ENCODE results near the gene DCTD.

DCTD gene

GRCh38 chr4:182917182-182918043, at the start of gene DCTD:
TSS of gene DCTD (minus strand) at chr4:182917386. CDS start at chr4:182915568, 1,818 bp downstream.
- peak; percentile 90 for DNase-seq

DNA sequence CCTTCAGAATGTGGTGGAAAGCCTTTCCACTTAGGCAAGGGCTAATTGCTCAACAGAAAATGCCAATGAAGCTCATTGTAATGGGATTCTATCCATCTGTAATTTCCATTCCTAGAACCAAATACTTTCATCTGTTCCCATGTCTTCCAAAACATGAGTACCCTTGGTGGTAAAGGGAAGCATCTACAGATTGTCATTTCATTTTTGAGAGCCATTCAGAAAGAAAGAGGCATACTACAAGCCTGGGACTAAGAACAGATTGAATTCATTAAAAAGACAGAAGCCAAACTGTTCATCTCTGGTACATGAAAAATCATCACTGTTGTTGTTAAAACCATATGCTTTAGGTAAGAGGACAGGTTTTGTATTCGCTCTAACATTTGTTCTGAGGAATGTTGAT, 43.6 kb upstream of the DCTD start:
- DNase-seq = no peak

DNA sequence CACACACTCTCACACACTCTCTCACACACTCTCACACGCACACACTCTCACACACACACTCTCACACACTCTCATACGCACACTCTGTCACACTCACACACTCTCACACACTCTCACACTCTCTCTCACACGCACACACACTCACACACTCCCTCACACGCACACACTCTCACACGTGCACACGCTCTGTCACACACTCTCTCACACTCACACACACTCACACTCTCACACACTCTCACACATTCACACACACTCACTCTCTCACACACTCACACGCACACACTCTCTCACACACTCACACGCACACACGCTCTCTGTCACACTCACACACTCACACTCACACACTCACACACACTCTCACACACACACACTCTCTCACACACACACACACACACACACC, 43.0 kb upstream of the DCTD start:
- DNase-seq = no peak

DNA sequence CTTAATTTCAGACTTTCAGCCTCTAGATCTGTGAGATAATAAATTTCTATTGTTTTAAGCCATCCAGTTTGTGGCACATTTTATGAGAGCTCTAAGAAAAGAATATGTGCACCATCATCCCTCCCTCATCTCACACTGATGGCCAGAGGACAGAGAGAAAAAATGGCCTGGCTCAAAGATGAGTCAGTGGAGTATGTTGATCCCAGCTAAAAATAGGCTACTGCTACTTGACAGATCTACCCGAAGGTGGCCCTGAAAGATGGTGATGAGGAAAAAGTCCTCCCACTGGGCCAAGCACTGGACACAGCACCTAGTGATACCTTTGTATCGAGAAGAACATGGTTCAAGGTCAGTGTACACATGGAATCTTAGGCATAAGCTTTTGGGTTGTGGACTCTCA, 38.2 kb upstream of the DCTD start:
- no peak for DNase-seq

- DNase-seq = no peak
Observed at GRCh38 chr4:182944484-182945213, 27.5 kb upstream of the DCTD start.

- no peak for DNase-seq
Observed at GRCh38 chr4:182939680-182940079, 22.5 kb upstream of the DCTD start.

- peak; percentile 86 for DNase-seq
Observed at GRCh38 chr4:182938205-182938645, 21.0 kb upstream of the DCTD start.

DNA sequence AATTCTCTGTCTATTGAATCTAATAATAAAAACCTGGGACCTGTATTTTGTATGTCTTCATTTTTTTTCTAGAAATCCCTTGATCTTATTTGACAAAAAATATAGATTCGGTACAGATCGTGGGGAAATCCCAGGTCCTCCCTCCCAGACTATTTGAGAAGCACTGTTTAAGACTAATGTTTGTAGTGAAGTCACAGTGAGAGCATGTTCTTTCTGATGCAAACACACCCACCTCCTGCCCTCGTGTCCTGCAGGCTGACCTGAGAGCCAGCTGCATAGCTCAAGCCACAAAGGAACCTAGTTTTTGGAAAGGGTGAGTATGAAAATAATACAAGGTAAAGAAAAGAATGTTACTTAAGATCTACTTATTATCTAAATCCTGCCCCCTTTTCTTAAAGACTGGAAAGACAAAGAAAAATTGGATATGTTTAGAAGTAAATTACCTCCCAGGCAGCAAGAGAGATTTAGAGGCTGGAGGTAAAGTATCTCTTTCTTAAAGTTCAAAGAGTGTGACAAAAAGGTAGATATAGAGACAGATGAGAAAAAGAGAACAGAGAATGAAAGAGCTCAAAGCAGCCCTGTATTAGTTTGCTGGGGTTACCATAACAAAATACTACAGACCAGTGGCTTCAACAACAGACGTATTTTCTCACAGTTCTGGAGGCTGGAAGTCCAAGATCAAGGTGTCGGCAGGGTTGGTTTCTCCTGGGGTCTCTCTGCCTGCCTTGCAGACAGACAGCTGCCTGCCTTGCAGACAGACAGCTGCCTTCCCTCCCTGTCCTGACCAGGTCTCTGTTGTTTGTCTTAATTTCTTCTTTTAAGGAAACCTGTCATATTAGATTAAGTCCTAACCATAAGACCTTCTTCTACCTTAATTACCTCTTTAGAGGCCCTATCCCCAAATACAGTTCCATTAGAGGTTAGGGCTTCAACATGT, 20.4 kb upstream of the DCTD start:
- DNase-seq = no peak

DNA sequence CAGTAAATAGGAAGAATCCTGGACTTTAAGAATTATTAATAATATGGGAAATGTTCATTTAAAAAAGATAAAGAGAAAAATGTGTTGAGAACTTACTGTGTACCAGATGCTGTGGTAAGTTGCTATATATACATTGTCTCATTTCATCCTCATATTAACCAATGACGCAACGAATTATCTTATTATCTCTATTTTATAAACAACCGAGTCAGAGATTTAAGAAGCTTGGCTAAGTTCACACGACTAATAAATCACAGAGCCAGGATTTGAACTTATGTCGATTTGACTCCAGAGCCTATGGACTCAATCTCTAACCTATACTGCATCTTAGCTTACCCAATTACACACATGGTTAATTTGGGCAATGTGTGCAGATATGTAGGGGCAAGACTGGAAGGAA, 15.5 kb upstream of the DCTD start:
- no peak for DNase-seq

GRCh38 chr4:182931691-182932345, 14.6 kb upstream of the DCTD start:
- DNase-seq = no peak

DNA sequence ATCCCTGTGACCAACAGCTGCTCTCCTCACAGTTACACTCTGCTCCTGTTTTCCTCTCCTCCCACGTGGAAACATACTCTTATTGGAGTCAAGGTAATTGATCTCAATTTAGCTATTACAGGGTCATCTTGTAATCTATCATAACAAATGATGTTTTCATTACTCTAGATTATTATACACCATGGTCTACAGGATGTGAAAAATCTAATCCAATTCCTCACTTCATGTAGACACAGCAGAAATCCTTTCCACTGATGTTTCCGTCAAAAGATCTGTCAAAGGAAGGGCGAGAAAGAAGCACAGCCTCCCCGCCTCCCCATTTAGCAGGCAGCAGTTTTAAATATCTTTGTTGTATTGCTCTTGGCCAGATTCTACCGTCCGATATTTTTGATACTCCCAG, 13.7 kb upstream of the DCTD start:
- no peak for DNase-seq

GRCh38 chr4:182929296-182929695, 12.1 kb upstream of the DCTD start:
- no peak for DNase-seq

DNA sequence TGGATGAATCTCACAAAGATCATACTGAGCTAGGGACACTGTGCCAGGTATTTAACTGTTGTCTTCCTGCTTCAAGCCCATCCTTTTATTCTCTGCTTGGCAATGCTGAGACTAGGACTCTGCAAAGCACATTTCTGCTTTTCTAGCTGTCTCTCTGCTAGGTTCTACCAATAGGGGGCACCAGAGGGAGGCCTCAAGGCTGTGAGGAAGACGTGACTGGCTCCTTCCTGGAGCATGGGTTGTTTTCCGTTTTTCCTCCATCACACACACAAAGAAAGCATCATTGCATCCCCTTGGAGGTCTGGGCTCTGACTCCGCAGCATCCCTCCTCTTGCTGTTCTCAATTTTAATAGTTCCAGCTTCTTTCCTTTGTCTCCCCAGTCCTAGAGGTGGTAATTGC, 10.9 kb upstream of the DCTD start:
- DNase-seq = no peak

- DNase-seq = no peak
Observed at GRCh38 chr4:182927505-182927904, 10.3 kb upstream of the DCTD start.

GRCh38 chr4:182925855-182926254, 8.7 kb upstream of the DCTD start:
- DNase-seq = no peak

DNA sequence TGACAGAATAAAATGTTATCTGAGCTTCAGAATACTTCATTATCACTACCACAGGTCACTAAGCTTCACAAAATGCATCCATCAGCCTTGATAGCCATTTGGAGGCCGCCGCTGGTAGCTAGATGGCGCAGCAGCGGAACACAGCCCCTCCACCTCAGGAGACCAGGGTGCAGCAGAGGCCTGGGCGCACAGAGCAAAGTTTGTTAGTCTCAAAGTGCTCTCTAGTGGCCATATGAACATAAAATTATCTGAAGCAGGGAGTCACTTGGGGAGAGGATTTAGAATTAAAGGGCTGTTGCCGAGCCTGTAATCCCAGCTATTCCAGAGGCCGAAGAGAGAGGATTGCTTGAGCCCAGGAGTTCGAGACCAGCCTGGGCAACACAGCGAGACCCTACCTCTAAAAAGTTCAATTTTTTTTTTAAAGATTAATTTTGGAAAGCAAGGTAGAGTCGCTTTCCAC, 8.1 kb upstream of the DCTD start:
- peak; percentile 73 for DNase-seq

DNA sequence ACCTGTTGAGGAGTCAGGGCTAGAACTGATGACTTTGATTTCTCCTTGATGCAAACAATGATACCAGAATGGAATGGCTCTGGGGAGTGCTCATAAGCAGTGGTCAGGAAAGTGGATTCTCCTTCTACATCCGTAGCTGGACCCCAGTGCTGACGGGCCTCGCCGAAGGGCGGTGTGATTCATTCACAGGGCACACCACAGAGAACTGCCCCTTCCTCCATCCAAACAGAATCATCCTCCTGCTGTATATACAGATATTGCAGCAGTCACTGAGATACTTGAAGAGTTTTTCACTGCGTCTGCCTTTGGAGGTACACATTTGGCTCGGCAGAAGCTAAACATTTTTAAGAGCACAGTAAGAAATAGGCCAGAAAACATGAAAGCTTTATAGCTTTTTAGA, 7.3 kb upstream of the DCTD start:
- no peak for DNase-seq

DNA sequence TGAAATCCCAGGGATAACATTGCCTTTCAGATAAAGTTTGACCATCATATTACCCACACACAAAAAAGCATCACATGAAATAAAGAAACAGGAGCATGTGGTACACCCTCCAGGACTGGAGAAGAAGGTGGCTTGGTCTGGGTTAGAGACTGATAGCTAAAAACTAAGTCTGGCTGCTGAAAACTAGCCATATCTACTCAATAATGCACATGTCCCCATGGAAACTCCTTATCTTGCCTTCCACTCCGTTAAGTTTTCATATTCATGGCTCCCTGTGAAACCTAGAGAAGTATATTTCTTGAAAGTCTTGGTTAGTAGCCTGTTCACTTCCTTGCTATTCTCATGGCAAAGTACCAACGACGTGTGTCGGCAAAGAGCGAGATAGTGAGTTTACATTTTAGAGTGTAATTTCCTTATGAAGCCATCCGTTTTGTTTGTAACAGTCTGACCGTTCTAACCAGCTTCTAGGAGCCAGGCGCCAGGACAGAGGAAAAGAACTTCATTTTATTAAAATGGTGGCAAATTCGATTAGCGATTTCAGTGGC, 6.7 kb upstream of the DCTD start:
- no peak for DNase-seq

DNA sequence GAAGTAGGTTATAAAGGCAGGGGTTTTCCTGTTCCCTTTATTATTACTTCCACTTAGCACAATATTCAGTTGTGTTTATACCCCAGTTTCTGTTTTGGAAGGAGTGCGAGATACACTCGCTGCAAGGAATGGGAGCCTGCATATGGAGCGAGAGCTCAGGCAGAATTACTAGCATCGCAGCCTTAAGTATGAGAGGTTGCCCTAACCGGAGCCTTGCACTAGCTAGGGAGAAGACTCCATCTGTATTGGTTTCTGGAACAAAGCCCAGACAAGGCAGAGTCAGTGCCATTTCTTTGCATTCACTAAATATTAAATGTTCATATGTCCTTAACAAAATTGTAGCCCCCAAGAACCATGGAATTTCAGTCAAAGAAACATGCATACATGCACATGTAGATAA, 6.2 kb upstream of the DCTD start:
- no peak for DNase-seq

- DNase-seq = no peak
Observed at GRCh38 chr4:182922501-182923284, 5.5 kb upstream of the DCTD start.

DNA sequence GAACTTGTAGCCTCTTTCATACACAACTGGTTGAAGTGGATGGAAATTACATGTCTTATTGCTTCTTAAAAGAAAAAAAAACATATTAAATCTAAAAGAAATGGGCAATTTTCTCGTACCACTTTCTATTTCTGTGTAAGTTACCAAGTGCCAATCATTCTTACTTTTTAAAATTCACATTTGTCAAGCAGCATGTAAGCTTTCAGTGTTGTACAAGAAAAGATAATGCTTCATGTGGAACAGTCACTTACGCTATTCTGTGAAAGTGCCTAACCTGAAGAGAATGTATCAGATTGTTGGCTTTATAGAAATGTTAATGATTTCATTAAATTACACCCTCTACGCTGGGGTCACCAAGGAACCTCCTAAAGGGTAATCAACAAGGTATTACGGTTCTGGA, 4.4 kb upstream of the DCTD start:
- no peak for DNase-seq

All from activated CD8-positive, alpha-beta memory T cell treated with anti-CD3 and anti-CD28 coated beads for 24 hours (primary cell).